Thymus (tissue), 11 donors: Measurements from ENCODE around the gene MRC1. TPM values are rescaled to one million over a fixed set of nuclear protein-coding genes. Genes with fewer than 3 reads are reported as not detected.

Experiments
- DNase-seq, 9 donors: peaks; one replicate each; pipeline ENCODE4 v3.0.0-alpha.2; 2013; ENCODE audit warnings: low spot score in 9 of 9, low read depth in 6 of 9, missing footprints in 1 of 9
- H3K27ac ChIP-seq, 2 donors: one replicate each; pipeline ENCODE4 v1.5.1; 2013; ENCODE audit warnings: control low read depth in 1 of 2, low read depth in 1 of 2, low read length in 1 of 2, mild to moderate bottlenecking in 1 of 2, moderate library complexity in 1 of 2
- H3K27me3 ChIP-seq, 2 donors: one replicate each; pipeline ENCODE4 v1.5.1; 2013; ENCODE audit warnings: low read length in 1 of 2; ENCODE audit not compliant: control insufficient read depth in 2 of 2, insufficient read depth in 1 of 2
- H3K36me3 ChIP-seq, 2 donors: one replicate each; pipeline ENCODE4 v1.5.1; 2013; ENCODE audit warnings: low read length in 1 of 2, mild to moderate bottlenecking in 1 of 2, moderate library complexity in 1 of 2; ENCODE audit not compliant: control insufficient read depth in 2 of 2, insufficient read depth in 2 of 2
- H3K4me1 ChIP-seq, 2 donors: one replicate each; pipeline ENCODE4 v1.5.1; 2013; ENCODE audit warnings: low read length in 2 of 2; ENCODE audit not compliant: control insufficient read depth in 2 of 2, insufficient read depth in 2 of 2
- H3K4me3 ChIP-seq, 2 donors: one replicate each; pipeline ENCODE4 v1.5.1; 2013; ENCODE audit warnings: low read length in 2 of 2, control low read depth in 1 of 2, mild to moderate bottlenecking in 1 of 2
- H3K9me3 ChIP-seq, 2 donors: one replicate each; pipeline ENCODE4 v1.5.1; 2013; ENCODE audit warnings: low read length in 1 of 2, mild to moderate bottlenecking in 1 of 2; ENCODE audit not compliant: control insufficient read depth in 2 of 2, insufficient read depth in 1 of 2
- WGBS: extraction: QIAGEN DNeasy Blood & Tissue Kit; methylation state at CpG from one replicate; pipeline ENCODE4 v1.1.7; 2013; 5-methylcytosine and 5-hydroxymethylcytosine counted together
- polyA plus RNA-seq: library from polyadenylated mRNA; stranded (reverse); fragments of 200-250 nt; gene quantifications from one replicate; pipeline ENCODE4 v1.2.3, GENCODE V29; 2013
- total RNA-seq: library from RNA; stranded (reverse); fragments of 120-200 nt; gene quantifications from one replicate; pipeline ENCODE4 v1.2.4, GENCODE V29; 2013
- donor health status: healthy.

MRC1 gene
- total and polyA plus RNA-seq, 2 donors = 6.8 to 10.2 TPM

DNA sequence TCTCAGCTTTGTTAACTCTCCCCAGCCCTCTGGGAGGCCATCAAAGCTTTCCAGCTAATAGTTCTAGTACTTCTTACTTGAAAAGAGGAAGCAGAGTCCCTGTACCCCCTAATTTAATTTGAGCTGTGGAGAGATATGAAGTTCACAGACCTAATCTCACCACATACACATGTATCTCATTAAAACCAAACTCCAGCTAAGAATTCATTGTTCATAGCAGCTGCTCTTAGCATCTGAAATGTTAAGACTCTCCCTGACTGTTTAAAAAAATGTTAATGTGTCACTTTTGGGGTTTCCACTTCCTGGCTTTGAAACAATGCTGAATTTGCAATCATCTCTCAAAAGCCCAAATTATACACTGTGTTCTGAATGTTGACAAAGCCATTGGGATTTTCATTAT is 16.2 kb upstream of the MRC1 start:
- Histone ChIP-seq H3K27me3 (no peaks in the 10 kb centered on the region), H3K4me3 (no peak overlapping the region), H3K4me1 (peaks cover 2 to 6% of the 10 kb centered on the region in 2 donors), H3K36me3 (no peaks in the 10 kb centered on the region), H3K27ac (no peak overlapping the region), H3K9me3 (no peaks in the 10 kb centered on the region)
- DNase-seq = peak in 1 of 9 donors; percentile 35

DNA sequence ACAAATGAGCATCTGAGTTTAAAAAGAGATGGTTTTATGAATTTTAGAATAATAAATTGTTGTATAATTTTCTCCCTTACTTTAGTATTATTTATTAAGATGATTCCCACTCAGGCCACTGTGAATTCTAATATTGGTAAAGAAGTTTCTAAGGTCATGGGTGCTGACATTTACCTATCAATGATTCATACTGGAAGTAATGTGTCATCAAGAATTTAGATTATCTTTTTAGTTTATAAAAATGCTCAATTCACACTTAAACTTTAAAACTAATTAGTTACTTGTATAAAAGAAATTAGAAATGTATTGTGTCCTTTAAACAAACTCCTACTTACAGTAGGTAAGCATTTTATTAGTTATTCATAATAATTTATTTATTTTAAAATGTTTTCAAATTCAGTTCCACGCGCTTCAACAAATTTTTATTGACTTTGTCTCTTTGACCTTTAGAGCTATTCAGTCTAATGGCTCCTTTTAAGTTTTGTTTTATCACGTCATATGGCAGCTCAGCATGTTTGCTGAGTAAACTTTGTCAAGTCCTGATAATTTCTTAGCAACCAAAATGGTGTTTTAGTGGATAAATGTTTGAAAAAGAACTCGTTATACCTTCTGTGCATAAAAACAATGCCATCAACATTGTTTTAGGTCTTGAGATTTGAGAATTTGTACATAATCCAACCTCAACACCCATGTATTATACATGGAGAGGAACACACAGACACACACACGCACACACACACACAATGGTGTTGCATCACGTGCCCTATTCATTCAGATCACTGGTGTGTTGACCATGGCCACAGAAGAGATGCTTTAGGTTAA is 15.1 kb upstream of the MRC1 start:
- H3K4me3 ChIP-seq = no peak overlapping the region
- no peak for DNase-seq
- 97% methylated on average over 6 of the region's 6 CpGs for WGBS

DNA sequence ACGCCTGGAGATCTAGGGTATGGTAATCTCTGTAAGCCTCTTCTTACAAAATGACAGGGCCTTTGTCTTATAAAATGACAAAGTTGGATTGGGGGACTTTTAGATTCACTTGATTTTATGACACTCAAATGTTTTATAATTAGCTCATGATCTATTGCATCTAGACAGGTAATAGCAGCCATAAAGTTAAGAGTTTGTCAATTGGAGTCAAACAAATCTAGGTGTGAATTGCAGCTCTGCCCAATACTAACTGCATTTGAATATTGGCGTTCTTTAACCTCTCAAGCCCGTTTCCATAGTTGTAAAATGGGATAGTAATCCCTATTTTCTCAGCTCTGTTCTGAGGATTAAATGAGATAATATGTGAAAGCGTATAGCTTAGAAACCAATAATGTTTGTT is 14.1 kb upstream of the MRC1 start:
- Histone ChIP-seq H3K9me3 (no peaks in the 10 kb centered on the region), H3K4me1 (peaks cover 2 to 6% of the 10 kb centered on the region in 2 donors), H3K4me3 (no peak overlapping the region), H3K27me3 (no peaks in the 10 kb centered on the region), H3K27ac (no peak overlapping the region), H3K36me3 (no peaks in the 10 kb centered on the region)
- 98% methylated on average over 4 of the region's 4 CpGs for WGBS
- DNase-seq = no peak

More for the DNA sequence above, 15.1 kb upstream of the MRC1 start:
- H3K27me3 ChIP-seq = no peaks in the 10 kb centered on the region
- no peak overlapping the region for H3K27ac ChIP-seq
- no peaks in the 10 kb centered on the region for H3K36me3 ChIP-seq
- H3K4me1 ChIP-seq = peaks cover 2 to 6% of the 10 kb centered on the region in 2 donors
- H3K9me3 ChIP-seq = no peaks in the 10 kb centered on the region

DNA sequence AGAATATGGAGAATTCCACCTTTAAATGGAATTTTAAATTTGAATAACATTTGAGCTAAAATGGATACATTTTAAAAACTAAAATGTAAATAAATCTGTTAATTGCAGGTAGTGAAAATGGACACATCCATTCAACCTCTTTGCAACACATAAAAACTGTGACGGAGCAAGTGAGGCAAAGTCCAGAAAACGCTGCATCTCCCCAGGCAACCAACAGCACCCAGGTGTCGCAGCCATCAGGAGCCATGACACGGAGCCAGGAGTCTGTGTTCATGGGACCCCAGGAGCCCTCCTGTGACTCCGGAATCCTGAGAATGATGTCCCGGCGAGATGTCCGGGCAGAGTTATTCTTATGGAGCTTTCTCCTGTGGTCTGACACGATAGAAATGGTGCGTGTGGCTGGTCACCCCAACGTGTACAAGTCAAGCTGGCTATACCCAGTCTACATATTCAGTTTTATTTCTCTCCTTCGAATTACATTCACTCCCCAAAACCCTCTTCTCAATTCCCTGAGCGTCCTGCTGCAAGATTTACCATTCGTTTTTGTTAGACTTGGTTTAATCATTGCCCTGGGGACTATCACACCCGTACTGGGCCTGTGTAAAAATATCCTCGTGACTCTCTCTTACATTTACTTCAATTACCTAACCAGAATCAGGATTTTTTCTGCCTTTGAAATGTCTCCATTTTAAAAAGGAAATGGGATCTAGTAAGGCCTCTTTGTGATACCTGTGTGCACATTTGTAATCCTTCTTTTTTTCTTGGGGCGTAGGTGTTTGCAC is 13.1 kb upstream of the MRC1 start:
- Histone ChIP-seq H3K27me3 (no peaks in the 10 kb centered on the region), H3K27ac (no peak overlapping the region), H3K4me3 (no peak overlapping the region), H3K9me3 (no peaks in the 10 kb centered on the region), H3K36me3 (no peaks in the 10 kb centered on the region), H3K4me1 (peaks cover 2 to 6% of the 10 kb centered on the region in 2 donors)
- DNase-seq = no peak
- WGBS = 98% methylated on average over 17 of the region's 17 CpGs

DNA sequence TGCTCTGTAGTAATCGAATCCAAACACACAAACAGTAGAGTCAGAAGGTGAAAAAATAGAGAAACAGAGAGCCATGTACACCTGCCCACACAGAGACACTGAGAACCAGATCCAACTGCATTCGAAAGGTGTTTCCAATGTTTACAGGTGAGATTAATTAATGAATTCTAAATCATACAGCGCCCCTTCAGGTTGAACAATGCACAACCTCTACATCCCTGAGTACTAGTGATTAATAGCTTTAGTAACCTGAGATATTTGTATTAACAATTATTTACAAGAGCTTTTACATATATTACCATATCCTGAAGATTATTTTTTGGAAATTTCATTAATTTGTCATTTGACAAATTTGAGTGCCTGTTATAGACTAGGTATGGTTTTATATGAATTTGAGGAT is 7.6 kb upstream of the MRC1 start:
- Histone ChIP-seq H3K27ac (no peak overlapping the region), H3K36me3 (no peaks in the 10 kb centered on the region), H3K4me1 (peaks cover 0 to 5% of the 10 kb centered on the region in 2 donors), H3K4me3 (no peak overlapping the region), H3K9me3 (no peaks in the 10 kb centered on the region), H3K27me3 (no peaks in the 10 kb centered on the region)
- DNase-seq = no peak
- 98% methylated on average over 3 of the region's 3 CpGs for WGBS

DNA sequence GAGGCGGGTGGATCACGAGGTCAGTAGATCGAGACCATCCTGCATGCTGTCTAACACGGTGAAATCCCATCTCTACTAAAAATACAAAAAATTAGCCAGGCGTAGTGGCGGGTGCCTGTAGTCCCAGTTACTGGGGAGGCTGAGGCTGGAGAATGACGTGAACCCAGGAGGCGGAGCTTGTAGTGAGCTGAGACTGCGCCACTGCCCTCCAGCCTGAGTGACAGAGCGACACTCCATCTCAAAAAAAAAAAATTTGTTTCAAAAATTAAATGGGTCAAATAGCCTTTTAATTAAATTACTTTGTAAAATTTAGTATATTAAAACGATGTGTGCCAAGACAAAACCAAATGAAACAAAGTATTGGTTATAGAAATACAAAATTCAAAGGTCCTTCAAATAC is 6.8 kb upstream of the MRC1 start:
- no peak for DNase-seq
- WGBS = 96% methylated on average over 11 of the region's 11 CpGs
- H3K4me3 ChIP-seq = no peak overlapping the region
- H3K4me1 ChIP-seq = peaks cover 0 to 5% of the 10 kb centered on the region in 2 donors
- H3K27me3 ChIP-seq = no peaks in the 10 kb centered on the region
- H3K36me3 ChIP-seq = no peaks in the 10 kb centered on the region
- H3K27ac ChIP-seq = no peak overlapping the region
- H3K9me3 ChIP-seq = no peaks in the 10 kb centered on the region

DNA sequence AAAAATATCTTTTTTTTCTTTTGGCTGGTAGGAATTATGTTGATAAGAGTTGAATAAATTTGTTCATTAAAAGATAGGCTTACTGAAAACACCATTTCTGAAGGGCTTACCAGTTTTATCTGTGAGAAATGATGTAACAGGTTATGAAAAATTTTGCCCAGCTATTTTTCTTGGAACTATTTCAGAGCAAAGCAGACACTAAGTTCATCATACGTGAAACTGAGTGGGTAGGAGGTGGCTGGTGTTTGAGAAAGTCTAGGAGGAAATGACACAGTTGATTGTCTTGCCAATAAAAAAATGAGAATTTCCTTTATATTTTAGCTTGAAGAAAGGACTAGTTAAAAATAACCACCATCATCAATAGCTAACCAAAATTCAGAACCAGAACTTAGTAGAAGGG is 6.2 kb upstream of the MRC1 start:
- Histone ChIP-seq H3K27me3 (no peaks in the 10 kb centered on the region), H3K9me3 (no peaks in the 10 kb centered on the region), H3K4me1 (peaks cover 0 to 5% of the 10 kb centered on the region in 2 donors), H3K27ac (no peak overlapping the region), H3K36me3 (no peaks in the 10 kb centered on the region), H3K4me3 (no peak overlapping the region)
- DNase-seq = no peak
- WGBS = 58% methylated on average over 1 of the region's 1 CpG

DNA sequence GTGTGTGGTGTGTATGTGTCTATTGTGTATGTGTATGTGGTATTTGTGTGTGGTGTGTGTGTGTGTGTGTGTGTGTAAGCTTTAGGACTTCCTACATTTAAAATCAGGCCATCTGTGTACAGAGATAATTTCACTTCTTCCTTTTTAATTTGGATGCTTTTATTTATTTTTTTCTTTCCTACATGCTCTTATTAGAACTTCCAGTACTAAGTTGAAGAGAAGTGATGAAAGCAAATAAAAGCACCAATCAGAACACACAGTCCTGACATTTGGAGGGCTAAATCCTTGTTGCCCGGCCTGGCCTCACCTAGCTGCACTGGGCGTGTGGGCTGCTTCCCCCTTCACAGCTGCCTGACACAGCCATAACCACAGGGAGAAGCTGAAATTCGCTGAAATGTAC is 3.8 kb upstream of the MRC1 start:
- 35% methylated on average over 3 of the region's 3 CpGs for WGBS
- H3K36me3 ChIP-seq = no peaks in the 10 kb centered on the region
- no peak for DNase-seq
- no peaks in the 10 kb centered on the region for H3K9me3 ChIP-seq
- H3K4me3 ChIP-seq = no peak overlapping the region
- H3K27me3 ChIP-seq = peaks cover 0 to 2% of the 10 kb centered on the region in 2 donors
- H3K27ac ChIP-seq = no peak overlapping the region
- peaks cover 2 to 8% of the 10 kb centered on the region in 2 donors for H3K4me1 ChIP-seq

DNA sequence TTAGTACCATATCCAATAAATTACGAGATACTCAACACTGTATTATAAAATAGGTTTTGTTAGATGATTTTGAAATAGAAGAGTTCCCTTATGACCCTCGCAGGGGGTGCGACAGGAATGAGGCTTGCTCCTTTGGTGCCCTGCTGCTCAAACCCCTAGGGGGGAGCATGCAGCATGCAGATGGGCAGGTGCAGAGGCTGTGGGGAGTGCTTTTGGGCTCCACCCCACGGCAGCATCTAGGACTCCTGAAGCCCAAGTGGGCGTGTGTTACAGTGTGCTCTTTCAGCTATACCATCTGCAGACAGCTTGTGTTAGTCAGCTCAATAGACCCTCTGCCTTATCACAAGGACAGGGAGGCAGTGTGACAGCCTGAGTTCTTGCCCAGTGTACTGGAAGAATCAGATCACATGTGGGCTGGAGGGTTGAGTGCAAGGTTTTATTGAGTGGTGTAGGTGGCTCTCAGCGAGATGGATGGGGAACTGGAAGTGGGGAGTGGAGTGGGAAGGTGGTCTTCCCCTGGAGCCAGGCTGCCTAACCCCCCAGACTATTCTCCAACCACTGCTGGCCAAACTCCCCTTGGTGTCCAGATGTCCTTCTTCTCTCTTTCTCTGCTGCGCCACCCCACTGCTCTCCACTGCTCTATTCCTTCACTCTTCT is 3.1 kb upstream of the MRC1 start:
- H3K27me3 ChIP-seq = peaks cover 0 to 2% of the 10 kb centered on the region in 2 donors
- H3K36me3 ChIP-seq = no peaks in the 10 kb centered on the region
- no peak overlapping the region for H3K27ac ChIP-seq
- H3K4me3 ChIP-seq = no peak overlapping the region
- WGBS = 35% methylated on average over 7 of the region's 7 CpGs
- DNase-seq = peak in 8 of 9 donors; percentile 11 to 73 (median 25)
- H3K4me1 ChIP-seq = peaks cover 2 to 8% of the 10 kb centered on the region in 2 donors
- no peaks in the 10 kb centered on the region for H3K9me3 ChIP-seq
